Activated gamma-delta T cell (primary cell): ENCODE data around the gene CACNA2D2.

Source experiments
- DNase-seq: peaks from one replicate; lab custom pipeline; 2025; lab: John Stamatoyannopoulos, UW

The CACNA2D2 gene

GRCh38 chr3:50369012-50369670 lies 134.3 kb downstream of the CACNA2D2 start:
- DNase-seq: no peak

GRCh38 chr3:50365842-50366220 lies 137.6 kb downstream of the CACNA2D2 start:
- no peak for DNase-seq

- peak; percentile 81 for DNase-seq
Observed at GRCh38 chr3:50365080-50365841, 138.2 kb downstream of the CACNA2D2 start.

GRCh38 chr3:50364573-50365079 lies 138.8 kb downstream of the CACNA2D2 start:
- DNase-seq: peak; percentile 30

- DNase-seq: no peak
Observed at GRCh38 chr3:50359760-50360110, 143.7 kb downstream of the CACNA2D2 start.

GRCh38 chr3:50358911-50359759 lies 144.3 kb downstream of the CACNA2D2 start, which contains the start of gene TMEM115:
TSS of gene TMEM115 (minus strand) at chr3:50359521. CDS start at chr3:50359063, 458 bp downstream.
- DNase-seq: peak; percentile 81

- no peak for DNase-seq
Observed at GRCh38 chr3:50358355-50358910, 145.0 kb downstream of the CACNA2D2 start.

GRCh38 chr3:50357481-50357880 lies 146.0 kb downstream of the CACNA2D2 start:
- no peak for DNase-seq

- no peak for DNase-seq
Observed at GRCh38 chr3:50356553-50356952, 146.9 kb downstream of the CACNA2D2 start.

- DNase-seq: no peak
Observed at GRCh38 chr3:50355829-50356552, 147.4 kb downstream of the CACNA2D2 start.

GRCh38 chr3:50354850-50355249 lies 148.6 kb downstream of the CACNA2D2 start:
- no peak for DNase-seq

- DNase-seq: no peak
Observed at GRCh38 chr3:50354186-50354764, 149.2 kb downstream of the CACNA2D2 start.

GRCh38 chr3:50353245-50354004 lies 150.0 kb downstream of the CACNA2D2 start:
- DNase-seq: no peak

GRCh38 chr3:50352781-50353180 lies 150.7 kb downstream of the CACNA2D2 start:
- no peak for DNase-seq

GRCh38 chr3:50351323-50351697 lies 152.1 kb downstream of the CACNA2D2 start:
- no peak for DNase-seq

- DNase-seq: peak; percentile 100
Observed at GRCh38 chr3:50350527-50351322, 152.7 kb downstream of the CACNA2D2 start, which contains the start of the genes CYB561D2 and NPRL2. TSS of gene CYB561D2 (plus strand) at chr3:50350862. CDS start at chr3:50351434, 572 bp downstream. TSS of gene NPRL2 (minus strand) at chr3:50350775. CDS start at chr3:50350652, 123 bp downstream.

- no peak for DNase-seq
Observed at GRCh38 chr3:50350213-50350526, 153.3 kb downstream of the CACNA2D2 start.

- no peak for DNase-seq
Observed at GRCh38 chr3:50347187-50347813, 156.1 kb downstream of the CACNA2D2 start.
